ENCODE results near the gene ZDHHC22.

ZDHHC22 gene

DNA sequence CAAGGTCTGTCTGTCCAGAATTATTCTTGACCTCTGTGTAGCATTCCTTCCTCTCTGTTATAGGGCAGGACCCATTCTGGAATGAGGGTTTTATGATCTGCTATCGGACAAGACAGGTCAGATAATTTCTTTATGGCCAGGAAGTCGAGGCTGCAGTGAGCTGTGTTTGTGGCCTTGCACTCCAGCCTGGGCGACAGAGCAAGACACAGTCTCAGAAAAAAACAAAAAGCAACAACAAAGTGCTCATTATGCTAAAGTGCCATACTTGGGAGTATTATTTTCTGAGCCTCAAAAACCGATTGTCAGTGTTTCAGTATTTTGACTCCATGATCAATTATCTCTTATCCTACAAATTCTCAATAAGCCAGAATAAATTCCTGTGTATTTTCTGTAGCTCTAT, 39.4 kb downstream of the ZDHHC22 start:
- no peak for DNase-seq

DNA sequence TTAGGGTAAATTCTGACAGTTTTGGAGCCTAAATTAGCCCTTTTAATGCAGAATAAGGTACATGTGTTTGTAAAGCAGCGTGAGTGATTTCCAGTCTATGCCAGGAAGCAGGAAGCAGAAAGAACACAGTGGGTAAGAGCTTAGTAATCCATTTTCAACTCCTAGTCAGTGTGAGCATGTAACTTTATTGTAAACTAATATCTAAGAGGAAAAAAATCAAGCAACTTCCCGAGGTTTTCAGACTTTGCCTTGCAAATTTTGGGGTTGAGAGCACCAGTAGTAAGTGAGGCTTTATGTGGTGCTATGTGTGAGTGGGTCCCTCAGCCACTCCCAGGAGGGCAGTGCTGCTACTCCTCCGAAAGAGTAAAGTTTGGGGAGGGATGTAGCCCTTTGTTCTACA, 40.6 kb downstream of the ZDHHC22 start:
- no peak for DNase-seq

DNA sequence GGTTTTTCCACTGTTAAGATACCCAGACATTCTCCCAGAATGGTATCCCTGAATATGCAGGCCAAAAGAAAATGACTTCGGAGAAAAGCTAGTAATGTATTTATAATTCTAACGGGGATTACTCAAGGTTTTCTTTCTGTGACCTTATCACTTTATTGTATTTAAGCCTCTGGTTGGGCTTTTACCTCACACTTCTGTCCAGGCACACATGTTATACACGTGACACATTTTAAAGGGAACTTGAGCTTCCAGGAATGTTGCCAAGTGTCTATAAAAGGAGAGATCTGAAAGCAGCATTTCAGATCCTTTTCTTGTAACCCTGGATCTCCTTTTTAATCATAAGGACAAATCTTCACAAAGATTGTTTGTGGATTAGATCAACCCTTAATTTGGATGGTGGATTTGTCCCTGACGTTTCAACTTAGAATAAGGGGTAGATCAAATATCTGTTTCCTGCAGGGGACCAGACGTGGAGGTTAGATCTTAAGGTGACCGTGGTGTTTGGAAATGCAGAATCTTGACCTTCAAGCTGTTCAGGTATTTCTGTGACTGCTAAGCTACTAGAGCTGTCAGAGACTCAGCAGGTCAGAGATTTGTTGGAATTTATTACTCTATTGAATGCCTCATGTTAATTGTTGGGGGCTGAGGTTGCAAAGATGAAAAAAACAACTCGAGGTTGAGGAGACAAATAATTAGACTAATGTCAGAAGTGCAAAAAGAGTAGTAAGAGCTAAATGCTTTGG, 42.0 kb downstream of the ZDHHC22 start:
- no peak for DNase-seq

DNA sequence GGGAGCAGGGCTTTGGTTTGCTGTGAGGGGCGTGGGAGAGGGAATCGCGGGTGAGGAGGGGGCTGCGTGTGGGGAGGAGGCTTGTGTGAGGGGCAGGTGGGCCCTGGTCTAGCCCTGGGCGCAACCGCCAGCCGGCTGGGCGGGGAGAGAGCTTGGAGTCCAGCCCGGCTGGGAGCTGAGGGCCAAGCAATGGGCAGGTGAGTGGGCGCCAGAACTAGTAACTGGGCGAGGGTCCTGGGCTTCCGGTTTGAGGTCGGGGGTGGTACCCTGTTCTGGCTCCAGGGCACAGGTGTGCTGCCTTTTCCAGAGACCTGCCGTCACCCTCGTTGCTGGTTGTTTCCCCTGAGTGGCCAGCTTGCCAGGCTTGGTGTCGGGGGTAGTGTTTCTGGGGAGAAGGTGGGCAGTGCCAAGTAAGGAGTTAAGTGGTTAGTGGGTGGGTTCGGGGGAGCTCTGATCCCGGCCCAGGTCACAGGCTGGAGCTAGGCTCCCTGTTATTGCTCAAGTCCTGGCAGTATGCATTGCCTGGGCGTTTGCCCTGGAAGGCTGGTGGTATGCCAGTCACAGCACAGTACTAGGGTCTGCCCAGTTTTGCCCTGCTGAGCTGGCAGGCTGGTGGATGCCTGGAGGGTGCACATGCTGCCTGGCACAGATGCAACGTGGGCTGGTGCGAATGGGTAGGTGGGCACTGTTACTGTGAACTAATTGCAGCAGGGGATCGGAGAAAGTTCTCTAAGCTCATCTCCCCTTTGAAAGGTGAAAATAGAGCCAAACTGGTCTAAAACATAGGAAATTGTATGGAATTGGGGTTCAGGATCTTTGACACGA, 42.9 kb downstream of the ZDHHC22 start:
- peak in 1 of 2 donors; percentile 29 for DNase-seq

DNA sequence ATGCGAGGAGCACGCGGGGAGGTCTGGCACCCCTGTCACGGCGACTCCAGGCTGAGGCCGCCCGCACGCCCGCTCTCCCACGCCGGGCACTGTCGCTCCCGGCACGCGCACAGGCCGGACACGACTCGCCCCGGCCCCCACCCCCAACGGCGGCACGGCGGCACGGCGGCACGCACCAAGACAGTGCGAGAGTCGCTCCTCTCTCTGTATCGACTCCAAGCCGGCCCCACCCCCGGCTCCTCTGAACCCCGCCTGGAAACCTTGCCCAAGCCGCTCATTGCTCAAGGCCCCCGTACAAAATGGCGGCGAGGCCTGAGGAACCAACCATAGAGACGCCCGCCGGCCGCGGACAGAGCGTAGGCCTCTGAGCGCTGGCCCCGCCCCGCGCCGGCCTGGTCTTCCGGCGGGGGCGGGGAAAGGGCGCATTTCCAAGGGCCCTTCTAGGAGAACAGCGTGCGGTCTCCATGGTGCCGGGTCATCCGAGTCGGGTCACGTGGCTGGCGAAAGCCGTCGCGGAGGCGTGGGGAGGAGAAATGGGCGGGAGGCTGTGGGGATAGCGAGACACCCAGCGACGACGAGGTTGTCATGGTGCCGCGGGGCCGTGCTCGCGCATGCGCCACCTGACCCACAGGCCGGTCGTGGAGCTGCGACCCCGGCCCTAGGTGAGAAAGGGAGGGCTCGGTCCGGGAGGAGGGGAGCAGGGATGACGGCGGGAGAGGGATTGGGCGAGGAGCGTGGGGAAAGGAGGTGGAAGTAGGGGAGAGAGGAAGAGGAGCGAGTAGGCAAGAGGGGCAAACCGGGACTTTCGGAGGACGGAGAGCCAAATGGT, 43.7 kb downstream of the ZDHHC22 start, which contains the start of gene CIPC:
CIPC (plus strand) TSS at position 559 of the 829 bp plus-strand sequence. CDS start 7,451 bp downstream, outside the sequence.
- DNase-seq: peak; percentile 99 to 100

DNA sequence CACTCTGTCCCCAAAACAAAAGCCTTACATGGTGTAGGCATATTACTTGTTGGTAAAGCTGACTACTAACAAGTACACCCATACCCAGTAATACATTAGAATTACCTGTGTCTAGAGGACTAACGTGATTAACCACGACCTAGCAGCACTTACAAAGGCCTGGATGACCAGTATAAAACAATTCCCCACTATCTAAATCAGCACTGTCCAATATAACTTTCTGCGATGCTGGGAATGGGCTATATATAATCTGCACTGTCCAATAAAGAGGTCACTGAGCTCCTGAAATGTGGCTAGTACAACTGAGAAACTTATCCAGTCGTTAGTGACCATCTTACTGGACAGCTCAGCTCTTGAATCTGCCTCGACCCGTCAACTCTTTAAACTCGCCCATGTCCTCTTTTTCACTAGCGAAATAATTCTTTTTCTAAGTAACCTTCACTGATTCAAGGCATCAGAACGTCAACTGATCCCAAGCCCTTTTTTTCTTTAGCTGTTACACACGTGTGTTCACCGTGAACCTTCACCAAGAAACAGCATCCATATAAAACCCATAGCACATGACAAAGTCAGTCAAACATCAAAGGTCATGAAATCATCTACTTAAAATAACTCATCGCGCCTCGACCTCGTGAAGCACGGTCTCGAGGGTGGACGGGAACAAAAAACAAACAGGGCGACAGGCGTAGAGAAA, 44.4 kb downstream of the ZDHHC22 start:
- no peak for DNase-seq

DNA sequence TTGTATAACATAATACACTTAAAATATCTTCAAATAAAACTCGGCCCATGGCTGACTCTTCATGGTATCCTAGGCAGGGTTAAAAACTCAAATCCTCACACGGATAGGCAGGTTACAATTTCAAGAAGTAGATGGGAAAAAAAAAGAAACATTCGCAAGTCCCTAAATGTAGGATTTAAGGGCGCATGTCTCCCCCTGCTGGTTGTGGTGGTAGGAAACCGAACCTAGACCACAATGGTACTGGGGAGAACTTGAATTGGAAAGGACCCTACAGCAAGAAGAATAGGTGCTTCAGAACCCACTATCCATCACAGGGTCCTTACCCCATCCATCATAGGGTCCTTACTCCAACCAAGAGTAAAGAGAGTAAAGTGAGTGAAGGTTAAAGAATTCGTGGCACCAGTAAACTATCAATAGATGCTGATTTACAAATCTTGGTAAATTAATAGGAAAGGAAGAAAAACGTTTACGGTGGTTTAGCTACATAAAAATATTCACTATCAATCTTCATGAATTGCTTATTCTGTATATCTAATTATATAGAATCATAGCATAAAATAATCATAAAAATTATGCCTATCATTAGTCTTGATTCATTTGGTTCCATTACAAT, 46.8 kb downstream of the ZDHHC22 start:
- DNase-seq: peak; percentile 84

DNA sequence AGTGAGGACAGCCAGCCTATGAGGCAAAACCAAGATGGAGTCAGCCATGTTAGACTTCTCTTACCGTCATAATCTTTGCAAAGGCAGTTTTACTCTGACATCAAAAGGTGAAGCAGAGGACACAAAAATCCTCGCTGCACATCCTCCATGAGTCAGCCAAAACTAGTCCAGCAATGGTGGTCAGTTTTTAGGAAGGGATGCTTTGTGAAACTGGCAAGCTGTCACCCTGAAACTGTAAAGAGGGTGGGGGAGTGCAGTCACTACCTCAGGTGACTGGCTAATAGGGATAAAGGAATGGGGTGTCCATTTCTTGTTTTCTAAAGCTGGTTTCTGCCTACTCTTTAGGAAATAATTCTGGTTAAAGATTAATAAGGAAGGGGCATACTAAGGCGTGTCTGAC, 48.9 kb downstream of the ZDHHC22 start:
- no peak for DNase-seq

DNA sequence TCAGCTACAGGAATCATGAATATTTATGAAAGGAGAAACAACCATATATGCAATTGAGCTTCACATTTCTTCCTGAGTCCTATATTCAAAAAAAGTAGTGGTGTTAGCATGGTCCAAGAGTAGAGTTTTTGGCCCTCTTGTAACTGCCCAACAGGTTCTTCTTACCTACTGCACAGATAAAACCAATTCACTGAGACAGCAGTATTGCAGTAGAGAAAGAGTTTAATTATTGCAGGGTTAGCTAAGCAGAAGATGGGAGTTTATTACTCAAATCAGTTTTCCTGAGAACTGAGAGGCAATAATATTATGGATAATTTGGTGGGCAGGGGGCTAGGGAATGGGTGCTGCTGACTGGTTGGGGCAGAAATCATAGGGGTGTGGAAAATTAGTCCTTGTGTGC, 50.1 kb downstream of the ZDHHC22 start:
- DNase-seq: no peak

DNA sequence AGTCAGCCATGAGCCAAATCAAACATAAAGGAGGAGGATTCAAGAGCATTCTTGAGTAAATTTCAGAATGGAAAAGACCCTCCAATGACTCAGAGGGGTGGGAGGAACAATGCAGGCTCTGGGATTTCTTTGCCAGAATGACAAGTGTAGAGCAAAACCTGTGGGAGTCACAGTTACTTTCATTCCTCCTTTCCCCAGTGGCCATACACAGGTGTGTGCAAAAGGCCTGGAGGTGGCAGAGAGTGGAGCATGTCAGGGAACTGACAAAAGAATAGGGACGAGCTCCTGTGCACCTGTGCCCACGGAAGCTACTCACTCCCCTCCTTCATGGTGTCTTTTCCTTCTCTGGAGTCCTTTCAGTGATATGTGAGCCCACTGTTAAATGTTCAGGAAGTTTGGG, 52.9 kb downstream of the ZDHHC22 start:
- no peak for DNase-seq

DNA sequence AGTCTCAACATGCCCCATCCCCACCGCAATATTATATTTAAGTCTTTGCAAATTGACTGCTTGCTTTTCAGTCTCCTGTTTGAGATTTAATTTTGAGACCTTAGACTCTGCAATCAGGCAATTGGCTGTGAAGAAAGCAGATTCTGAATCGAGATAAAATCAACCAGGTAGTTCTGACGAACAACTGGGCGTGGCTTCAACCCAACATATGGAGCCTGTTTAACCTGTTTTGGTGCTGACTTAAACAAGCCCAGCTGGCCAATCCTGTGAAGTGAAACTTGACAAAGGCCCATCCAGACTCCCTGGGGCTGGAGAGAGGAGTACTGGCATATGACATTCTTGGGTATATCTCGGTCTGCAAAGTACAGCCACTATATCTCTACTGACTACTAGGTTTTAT, 53.4 kb downstream of the ZDHHC22 start:
- DNase-seq: no peak

DNA sequence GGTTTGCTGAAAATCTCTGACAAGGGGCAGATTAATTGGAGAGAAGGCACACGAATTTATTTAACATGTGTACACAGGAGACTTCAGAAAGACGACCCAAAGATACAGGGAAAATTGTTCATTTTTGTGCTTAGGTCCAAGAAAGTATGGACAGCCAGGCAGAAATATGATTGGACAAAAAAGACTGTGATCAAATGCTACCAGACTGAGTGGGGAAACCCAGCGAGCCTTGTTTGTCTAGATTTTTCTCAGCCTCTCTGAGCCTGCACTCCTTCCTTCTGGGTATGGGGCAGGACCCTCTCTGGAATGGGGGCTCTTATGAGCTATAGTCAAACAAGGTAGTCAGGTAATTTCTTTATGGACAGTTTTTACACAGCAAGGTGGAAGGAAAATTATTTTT, 54.0 kb downstream of the ZDHHC22 start:
- DNase-seq: no peak

DNA sequence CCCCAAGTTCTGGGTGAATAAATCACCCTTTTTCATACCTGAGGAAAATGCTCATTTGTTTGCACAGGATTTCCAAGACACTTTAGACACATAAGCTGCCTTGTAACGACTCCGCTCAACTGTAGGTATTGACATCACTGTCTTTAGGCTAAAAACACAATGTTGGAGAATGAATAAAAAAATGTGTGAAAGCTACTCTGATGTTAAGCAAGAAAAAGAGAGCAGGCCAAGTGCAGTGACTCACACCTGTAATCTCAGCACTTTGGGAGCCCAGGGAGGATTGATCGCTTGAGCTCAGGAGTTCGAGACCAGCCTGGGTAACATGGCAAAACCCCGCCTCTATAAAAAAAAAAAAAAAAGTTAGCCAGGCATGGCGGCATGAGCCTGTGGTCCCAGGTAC, 54.6 kb downstream of the ZDHHC22 start:
- DNase-seq: no peak

DNA sequence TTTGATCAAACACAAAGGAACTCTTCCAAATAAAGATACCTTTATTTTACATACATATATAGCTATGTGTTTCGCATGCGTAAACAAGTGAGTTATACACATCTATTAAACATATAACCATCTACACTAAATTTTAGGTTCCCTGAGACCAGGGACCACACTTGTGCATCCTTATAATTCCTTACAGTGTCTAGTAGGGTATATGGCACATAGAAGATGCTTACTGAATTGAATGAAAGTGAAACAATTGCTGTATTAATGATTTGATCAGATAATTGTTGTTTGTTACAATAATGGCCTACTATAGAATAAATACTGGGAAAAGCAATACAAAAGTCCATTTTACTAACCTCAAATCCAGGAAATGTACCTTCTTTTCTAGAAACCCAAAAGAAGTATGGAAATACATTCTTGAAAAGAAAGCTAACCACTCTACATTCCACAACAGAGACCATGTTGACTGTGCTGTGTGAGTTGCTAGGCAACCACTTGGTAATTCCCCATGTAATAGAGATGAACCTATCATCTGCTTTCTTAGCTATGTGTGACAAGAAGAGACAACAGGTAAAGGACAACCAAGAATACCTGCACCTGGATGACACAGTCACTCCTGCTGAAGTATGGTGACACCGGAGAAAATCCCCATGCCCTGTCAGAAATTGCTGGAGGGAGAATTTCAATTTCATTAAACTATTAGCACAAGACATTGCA, 55.4 kb downstream of the ZDHHC22 start:
- no peak for DNase-seq

DNA sequence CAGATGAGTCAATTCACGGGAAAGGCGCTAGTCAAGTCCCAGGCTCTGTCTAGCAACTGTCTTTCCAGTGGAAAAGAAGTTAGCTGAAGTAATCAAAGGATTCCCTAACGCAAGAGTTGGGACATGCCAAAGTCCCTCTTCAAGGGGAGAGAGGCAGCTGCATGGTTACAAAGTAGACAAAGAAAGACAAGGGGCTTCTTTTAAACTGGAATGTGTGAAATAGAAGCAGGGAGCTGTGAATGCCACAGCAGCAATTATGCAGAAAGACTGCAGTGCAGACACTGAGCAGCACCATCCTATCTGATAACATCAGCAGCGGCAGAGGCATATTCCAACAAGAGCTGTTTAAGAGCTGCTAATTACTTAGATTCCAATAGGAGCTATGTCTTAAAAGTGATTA, 56.1 kb downstream of the ZDHHC22 start:
- DNase-seq: no peak

DNA sequence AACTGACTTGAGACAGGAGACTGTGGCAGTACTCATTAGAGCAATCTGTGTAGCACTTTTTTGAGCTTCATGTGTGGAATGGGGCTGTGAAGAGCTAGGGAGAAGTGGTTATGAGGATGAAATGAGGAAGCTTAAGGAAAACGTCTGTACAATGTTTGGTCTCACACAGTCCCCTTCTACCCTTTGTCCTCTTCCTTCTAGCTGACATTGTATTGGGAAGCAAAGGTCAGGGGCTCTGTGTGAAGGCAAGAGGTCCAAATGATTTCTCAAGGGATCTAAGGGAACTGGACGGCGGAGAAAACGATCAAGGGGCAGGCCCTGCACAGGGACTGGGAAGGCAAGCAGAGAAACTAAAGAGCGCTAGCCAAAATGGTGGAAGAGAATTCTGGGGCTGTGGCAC, 56.6 kb downstream of the ZDHHC22 start:
- DNase-seq: no peak

DNA sequence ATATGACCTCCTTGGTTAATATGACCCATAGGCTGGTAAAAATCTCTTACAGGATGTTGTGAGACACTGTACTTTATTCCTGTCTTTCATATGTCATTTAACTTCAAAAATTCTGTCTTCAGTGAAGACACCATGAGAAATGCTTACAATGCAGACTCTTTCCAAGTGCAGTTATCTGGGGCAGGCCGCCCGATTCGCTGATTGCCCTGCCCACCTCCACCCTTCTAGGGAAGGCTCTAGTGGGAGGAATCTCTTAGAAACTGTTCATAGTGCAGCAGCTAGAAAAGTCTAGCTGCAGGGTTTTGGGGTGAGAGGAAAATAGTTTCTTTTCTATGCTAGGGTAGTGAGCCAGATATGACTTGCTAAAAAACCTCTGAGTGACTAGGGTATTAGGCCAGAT, 58.5 kb downstream of the ZDHHC22 start:
- no peak for DNase-seq

DNA sequence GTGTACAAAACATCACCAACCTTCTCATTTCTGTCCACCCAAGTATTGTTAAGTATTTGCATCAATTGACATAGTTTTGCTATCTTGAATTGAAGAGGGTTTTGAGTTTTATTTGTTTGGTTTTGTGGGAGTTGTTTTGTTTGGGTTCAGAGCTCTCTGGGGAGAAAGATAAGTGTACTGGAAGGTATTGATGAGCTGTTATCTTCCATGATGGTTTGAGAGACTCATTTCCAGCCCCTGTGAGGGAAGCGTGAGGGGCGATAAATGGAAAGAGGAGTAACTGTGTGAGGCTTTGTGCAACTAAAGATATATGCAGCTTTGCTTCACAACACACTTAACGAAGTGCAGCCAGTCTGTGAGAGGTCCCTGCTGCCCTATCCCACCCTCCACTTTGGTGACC, 59.2 kb downstream of the ZDHHC22 start:
- DNase-seq: no peak
